Tibial nerve (tissue), 4 donors: Measurements from ENCODE around the gene PKHD1.

Experiments used
- EP300 ChIP-seq, 2 donors: sonication (generic); formaldehyde crosslinking; IDR thresholded peaks; one replicate each; pipeline ENCODE4 v1.6.1; 2017; ENCODE audit warnings: antibody characterized with exemption in 2 of 2, mild to moderate bottlenecking in 1 of 2
- POLR2A ChIP-seq, 2 donors: fragments of 450-650 bp; IDR thresholded peaks; one replicate each; pipeline ENCODE4 v1.6.1; 2017; ENCODE audit warnings: antibody characterized with exemption in 2 of 2, mild to moderate bottlenecking in 2 of 2, moderate library complexity in 2 of 2
- TF ChIP-seq, protein P1 (sequence below), 5 experiments: fragments of 200-600 bp in 3 of 5; fragments of 450-650 bp in 2 of 5; sonication (generic) in 3 of 5; IDR thresholded peaks; one replicate each; pipeline ENCODE4 v1.5.1; 2016 to 2019; ENCODE audit warnings: antibody characterized with exemption in 5 of 5, mild to moderate bottlenecking in 3 of 5, moderate library complexity in 2 of 5

DNA sequence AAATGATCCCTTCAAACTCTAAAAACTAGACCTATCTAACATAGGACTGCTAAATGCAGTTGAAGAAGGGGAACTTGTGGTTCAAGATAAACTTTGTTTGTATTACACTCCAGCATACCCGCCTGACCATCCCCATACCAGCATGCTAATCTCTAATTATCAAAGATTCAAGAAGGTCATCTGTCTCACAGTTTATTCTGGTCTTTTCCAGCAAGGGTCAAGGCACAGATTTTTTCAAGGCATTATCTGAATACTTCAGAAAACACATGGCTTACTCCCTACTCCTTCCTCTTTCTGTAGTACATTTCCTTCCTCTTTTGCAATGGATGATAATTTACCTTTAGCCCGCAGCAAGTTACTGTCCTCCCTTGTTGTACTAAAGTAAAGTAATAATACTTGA lies 174.1 kb downstream of the PKHD1 start:
- TF ChIP-seq POLR2A (IDR thresholded peaks at IDR 0.05) (no peak), EP300 (IDR thresholded peaks at IDR 0.05) (no peak)
- TF ChIP-seq, protein P1, sequence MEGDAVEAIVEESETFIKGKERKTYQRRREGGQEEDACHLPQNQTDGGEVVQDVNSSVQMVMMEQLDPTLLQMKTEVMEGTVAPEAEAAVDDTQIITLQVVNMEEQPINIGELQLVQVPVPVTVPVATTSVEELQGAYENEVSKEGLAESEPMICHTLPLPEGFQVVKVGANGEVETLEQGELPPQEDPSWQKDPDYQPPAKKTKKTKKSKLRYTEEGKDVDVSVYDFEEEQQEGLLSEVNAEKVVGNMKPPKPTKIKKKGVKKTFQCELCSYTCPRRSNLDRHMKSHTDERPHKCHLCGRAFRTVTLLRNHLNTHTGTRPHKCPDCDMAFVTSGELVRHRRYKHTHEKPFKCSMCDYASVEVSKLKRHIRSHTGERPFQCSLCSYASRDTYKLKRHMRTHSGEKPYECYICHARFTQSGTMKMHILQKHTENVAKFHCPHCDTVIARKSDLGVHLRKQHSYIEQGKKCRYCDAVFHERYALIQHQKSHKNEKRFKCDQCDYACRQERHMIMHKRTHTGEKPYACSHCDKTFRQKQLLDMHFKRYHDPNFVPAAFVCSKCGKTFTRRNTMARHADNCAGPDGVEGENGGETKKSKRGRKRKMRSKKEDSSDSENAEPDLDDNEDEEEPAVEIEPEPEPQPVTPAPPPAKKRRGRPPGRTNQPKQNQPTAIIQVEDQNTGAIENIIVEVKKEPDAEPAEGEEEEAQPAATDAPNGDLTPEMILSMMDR (IDR thresholded peaks at IDR 0.05): no peak
